Measurements from ENCODE around the gene TMBIM1. TPM values are rescaled to one million over a fixed set of nuclear protein-coding genes. Genes with fewer than 3 reads are reported as not detected.

The TMBIM1 gene
- total RNA-seq, 1 experiment from 2014 or later: 91.0 TPM

DNA sequence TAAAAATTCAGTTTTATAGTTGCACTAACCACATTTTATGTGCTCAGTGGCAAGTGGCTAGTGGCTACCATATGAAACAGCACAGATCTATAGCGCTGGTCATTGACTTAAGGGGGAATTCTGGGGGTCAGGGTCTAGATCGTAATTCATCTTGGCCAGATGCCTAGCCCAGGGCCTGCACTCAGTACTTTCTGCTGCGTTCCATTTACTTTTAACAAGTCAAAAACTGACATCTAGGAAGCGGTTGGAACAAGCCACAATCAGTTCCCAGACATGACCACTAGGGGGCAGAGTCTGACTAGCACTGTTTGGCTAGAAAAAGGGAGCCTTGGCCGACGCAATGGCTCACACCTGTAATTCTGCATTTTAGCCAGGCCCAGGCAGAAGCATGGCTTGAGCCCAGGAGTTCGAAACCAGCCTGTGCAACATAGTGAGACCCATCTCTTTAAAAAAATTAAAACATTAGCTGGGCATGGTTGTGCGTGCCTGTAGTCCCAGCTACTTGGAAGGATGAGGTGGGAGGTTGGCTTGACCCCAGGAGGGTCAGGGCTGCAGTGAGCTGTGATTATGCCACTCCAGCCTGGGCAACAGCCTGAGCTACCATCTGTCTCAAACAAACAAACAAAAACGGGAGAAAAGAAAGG is 9.0 kb upstream of the TMBIM1 start (continued):
- TF ChIP-seq, protein P1, sequence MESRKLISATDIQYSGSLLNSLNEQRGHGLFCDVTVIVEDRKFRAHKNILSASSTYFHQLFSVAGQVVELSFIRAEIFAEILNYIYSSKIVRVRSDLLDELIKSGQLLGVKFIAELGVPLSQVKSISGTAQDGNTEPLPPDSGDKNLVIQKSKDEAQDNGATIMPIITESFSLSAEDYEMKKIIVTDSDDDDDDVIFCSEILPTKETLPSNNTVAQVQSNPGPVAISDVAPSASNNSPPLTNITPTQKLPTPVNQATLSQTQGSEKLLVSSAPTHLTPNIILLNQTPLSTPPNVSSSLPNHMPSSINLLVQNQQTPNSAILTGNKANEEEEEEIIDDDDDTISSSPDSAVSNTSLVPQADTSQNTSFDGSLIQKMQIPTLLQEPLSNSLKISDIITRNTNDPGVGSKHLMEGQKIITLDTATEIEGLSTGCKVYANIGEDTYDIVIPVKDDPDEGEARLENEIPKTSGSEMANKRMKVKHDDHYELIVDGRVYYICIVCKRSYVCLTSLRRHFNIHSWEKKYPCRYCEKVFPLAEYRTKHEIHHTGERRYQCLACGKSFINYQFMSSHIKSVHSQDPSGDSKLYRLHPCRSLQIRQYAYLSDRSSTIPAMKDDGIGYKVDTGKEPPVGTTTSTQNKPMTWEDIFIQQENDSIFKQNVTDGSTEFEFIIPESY (IDR thresholded peaks at IDR 0.05; ENCODE audit: extremely low read depth, insufficient replicate concordance, low read length): peak; percentile 59
- TF ChIP-seq ZNF274 (IDR thresholded peaks at IDR 0.05; ENCODE audit: low read depth, low read length): no peak
- TF ChIP-seq CBX3 (IDR thresholded peaks at IDR 0.05; ENCODE audit: low read depth): peak; percentile 96
- no peak for TF ChIP-seq CEBPB (IDR thresholded peaks at IDR 0.05; ENCODE audit: low read depth)

GRCh38 chr2:218300141-218300540 is 7.8 kb upstream of the TMBIM1 start:
- Histone ChIP-seq H3K4me3 (replicated peaks in 1 of 2; ENCODE audit: low read depth in 1 of 2, low read length in 2 of 2) (no peak overlapping the region), H3K4me1 (ENCODE audit: control insufficient read depth in 1 of 2, insufficient read depth in 2 of 2, low read length in 2 of 2) (peaks cover 20 to 41% of the 10 kb centered on the region in 2 experiments), H3K79me2 (ENCODE audit: insufficient read depth, low read length) (no peaks in the 10 kb centered on the region), H3K36me3 (ENCODE audit: control insufficient read depth in 1 of 2, insufficient read depth in 2 of 2, low read length in 2 of 2) (no peaks in the 10 kb centered on the region), H3K9me3 (ENCODE audit: control insufficient read depth in 1 of 2, insufficient read depth in 1 of 2, low read depth in 1 of 2, low read length in 2 of 2) (no peaks in the 10 kb centered on the region), H2AFZ (ENCODE audit: low read depth, low read length, poor library complexity, severe bottlenecking) (no peak overlapping the region), H4K20me1 (ENCODE audit: insufficient read depth) (no peaks in the 10 kb centered on the region), H3K4me2 (ENCODE audit: low read length) (no peak overlapping the region), H3K9me2 (ENCODE audit: insufficient read depth) (no peaks in the 10 kb centered on the region), H3K27me3 (ENCODE audit: insufficient read depth, low read length) (no peaks in the 10 kb centered on the region), H3K9ac (ENCODE audit: low read length) (no peak overlapping the region), H3K27ac (ENCODE audit: low read depth, low read length) (no peak overlapping the region)
- intact Hi-C loops (cut with micrococcal nuclease): loop anchor here (2.0 kb wide), 1 partner anchor 167 kb away; no protein-coding TSS in a partner anchor
- BruUV-seq (replicated peaks): no TSS peak
- ATAC-seq (no peak), DNase-seq (ENCODE audit: low read depth, low spot score) (no peak)
- ChIA-PET POLR2A (interaction anchor here (0.7 kb wide), 1 partner anchor 10 kb away, joined by 3 read pairs; no protein-coding TSS in a partner anchor), RAD21 (ENCODE audit: low non-redundant PET in 1 of 2, low total read pairs in 2 of 2, uncharacterized antibody in 2 of 2, unreplicated experiment in 2 of 2) (no interaction called here), CTCF (interaction anchor here (2.1 kb wide), 1 partner anchor 94 kb away, joined by 4 read pairs; no protein-coding TSS in a partner anchor)
- TF ChIP-seq POLR2AphosphoS5 (IDR thresholded peaks at IDR 0.05; ENCODE audit: low read depth, low read length): no peak
- TF ChIP-seq, protein P1 (IDR thresholded peaks at IDR 0.05; ENCODE audit: extremely low read depth, insufficient replicate concordance, low read length): no peak
